Activated CD4-positive, alpha-beta T cell treated with anti-CD3 and anti-CD28 coated beads for 1 hour (primary cell): ENCODE measurements around the gene FAM193A.
"Not testable (repeated sequence)": the region's sequence is repeated elsewhere in the genome, so short reads cannot be mapped to it uniquely, and the experiment has no call there.

Experiments
- DNase-seq: peaks from one replicate; pipeline ENCODE4 v3.0.0-alpha.2; 2020

FAM193A gene

DNA sequence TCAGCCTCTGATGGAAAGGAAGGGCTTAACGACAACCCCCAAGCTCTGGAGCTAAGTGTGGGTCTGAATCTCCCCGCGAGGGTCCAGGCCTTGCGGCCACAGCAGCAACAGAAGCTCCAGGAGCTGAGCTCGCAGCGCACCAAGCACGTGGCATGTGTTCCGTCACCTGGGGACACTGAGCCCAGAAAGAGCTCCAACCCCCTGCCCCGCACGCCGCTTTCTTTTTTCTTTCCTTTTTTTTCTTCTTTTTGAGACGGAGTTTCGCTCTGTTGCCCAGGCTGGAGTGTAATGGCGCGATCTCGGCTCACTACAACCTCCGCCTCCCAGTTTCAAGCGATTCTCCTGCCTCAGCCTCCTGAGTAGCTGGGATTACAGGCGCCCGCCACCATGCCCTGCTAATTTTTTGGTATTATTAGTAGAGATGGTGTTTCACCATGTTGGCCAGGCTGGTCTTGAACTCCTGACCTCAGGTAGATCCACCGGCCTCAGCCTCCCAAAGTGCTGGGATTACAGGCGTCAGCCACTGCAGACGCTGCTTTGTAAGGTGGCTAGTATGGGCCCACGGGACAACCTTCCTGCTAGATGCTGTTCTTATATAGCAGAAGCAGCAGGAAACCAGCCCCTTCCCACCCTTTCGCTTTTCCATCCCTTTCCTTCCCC is 220.4 kb downstream of the FAM193A start:
- DNase-seq: no peak

GRCh38 chr4:2757426-2757825 is 221.0 kb downstream of the FAM193A start:
- DNase-seq: no peak

DNA sequence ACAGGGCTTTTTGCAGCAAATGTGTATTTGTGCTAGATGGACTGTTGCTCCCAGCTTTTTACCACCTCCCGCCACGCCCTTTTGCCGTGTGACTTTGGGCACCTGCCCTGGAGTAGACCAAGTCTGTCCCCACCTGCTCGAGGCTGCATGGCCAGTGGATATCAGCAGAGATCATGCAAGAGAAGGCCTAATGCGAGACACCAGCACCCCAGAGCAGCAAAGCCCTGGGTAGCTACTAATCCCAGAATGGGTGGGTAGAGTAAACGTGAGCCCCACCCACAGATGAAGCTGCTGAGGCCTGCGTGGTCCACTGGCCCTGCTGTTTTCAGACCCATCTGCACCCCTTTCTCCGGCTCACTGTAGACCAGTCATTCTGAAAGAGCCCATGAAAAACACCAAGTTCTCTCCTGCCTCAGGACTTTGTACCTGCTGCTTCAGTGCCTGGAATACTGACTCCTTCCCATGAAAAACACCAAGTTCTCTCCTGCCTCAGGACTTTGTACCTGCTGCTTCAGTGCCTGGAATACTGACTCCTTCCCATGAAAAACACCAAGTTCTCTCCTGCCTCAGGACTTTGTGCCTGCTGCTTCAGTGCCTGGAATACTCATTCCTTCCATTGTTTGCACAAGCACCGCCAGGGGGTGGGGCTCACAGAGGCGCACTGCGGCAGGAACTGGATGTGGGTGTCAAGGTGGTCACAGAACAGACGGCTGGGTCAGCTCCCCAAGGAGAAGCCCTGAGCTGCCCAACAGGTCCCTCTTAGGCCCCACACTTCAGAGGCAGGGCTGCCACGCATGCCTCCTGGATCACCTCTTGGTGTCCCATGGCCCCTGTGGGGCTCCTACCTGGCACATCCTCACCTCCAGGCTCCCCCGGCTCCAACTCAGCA is 224.8 kb downstream of the FAM193A start:
- no peak for DNase-seq

- DNase-seq: no peak
Measured at GRCh38 chr4:2762048-2762447, 225.6 kb downstream of the FAM193A start.

- not testable (repeated sequence) for DNase-seq
Measured at GRCh38 chr4:2762486-2763370, 226.3 kb downstream of the FAM193A start.

DNA sequence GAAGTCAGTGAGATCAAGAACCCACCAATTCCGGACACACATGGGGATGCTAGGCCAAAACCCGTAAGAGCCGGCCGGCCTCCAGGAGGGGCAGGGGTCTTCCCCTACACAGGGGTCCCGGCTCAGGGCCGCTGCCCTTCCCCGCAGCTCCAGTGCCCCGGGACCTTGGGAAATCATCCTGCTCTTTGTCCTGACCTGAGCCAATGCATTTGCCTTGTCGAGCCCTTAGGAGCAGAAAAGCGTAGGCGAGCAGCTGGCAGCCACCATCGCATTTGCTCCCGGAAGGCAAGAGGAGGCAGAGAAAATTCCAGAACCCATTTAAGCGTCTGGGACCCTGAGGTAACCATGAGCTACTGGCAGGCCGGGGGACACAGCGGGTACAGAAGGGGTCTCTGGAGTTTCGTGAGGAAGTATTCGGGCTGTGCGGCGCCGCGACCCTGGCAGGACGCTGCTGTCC is 227.1 kb downstream of the FAM193A start:
- DNase-seq: no peak

GRCh38 chr4:2765832-2766526 is 229.5 kb downstream of the FAM193A start:
- DNase-seq: no peak

- no peak for DNase-seq
Measured at GRCh38 chr4:2767046-2767704, 230.7 kb downstream of the FAM193A start.

- DNase-seq: no peak
Measured at GRCh38 chr4:2767705-2768074, 231.2 kb downstream of the FAM193A start.

DNA sequence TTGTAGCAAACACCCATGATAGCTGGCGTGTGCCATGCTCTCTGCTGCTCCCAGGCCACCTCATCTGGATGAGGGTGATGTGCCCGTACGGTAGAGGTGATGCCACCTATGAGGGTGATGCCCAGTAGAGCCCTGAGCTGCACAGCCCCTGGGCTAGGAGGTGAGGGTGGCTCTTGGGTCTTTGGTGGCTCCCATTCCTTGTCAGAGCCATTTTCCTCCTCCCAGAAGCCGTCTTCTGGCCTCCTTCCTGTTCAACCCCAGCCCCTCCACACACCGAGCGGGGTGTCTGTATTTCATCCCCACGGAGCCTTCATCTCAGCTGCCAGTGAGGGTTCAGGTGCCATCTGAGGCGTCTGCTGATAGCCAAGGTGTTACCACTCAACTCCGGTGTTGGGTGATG is 231.7 kb downstream of the FAM193A start:
- DNase-seq: no peak

DNA sequence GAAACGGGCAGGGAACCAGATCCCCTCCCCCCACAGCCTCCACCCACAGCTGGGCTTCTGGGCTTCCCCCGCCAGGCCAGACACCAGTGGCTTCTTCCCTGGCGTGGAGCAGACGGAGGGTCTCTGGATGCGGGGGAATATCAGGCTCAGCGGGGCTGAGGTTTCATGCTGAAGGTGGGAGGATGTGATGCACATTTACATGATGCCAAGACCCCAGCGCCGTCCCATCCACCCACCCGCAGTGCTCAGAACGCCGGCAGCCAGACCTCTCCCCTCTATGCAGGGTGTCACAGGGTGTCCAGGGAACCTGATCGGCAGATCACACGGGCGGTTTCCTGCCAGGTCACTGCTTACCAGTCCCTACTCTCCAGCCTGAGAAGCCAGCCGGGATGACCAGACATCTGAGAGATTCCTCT is 232.5 kb downstream of the FAM193A start:
- no peak for DNase-seq

- no peak for DNase-seq
Measured at GRCh38 chr4:2771264-2771663, 234.8 kb downstream of the FAM193A start.

DNA sequence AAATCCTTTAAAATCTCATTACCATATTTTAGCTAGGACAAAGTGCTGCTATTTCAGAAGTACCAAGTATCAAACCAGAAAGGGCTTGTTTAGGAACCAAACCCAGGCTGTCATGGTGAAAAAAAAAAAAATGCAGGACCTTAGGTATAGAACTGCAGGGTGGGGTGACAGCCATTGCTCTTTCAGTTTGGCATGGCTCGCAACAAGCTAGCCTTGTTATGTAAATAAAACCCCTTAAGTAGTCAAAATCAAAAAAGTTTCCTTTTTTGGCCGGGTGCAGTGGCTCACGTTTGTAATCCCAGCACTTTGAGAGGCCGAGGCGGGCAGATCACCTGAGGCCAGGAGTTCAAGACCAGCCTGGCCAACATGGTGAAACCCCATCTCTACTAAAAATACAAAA is 244.2 kb downstream of the FAM193A start:
- DNase-seq: not testable (repeated sequence)

DNA sequence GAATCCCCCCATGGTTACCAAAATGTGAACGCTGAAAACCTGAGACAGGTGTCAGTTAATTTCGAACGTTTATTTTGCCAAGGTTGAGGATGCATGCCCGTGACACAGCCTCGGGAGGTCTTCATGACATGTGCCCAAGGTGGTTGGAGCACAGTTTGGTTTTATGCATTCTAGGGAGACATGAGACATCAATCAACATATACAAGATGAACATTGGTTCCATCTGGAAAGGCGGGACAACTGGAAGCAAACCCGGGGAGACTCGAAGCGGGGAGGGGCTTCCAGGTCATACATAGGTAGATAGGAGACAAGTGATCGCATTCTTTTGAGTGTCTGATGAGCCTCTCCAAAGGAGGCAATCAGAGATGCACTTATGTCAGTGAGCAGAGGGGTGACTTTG is 245.5 kb downstream of the FAM193A start:
- DNase-seq: no peak
